NCI-H345 (cell line): ENCODE measurements around the gene OPN1SW.

Experiments used
- DNase-seq: peaks from one replicate; lab custom pipeline; 2025; lab: John Stamatoyannopoulos, UW

The OPN1SW gene

DNA sequence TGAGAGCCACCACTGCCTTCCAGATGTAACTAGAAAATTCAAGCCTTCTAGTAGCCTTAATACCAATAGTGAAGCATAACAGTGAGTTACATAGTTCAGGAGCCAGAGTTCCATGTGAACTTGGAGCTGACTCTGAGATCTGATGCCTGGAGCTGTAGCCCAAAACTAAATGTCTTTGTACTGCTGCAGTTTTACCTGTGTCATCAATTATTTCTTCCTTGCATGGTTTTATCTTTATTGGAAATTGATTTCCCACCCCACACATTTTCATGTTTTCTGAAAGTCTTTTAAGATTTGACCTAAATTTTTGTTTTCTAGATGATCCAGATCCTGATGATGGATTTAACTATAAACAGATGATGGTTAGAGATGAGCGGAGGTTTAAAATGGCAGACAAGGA, 17.0 kb downstream of the OPN1SW start:
- no peak for DNase-seq

DNA sequence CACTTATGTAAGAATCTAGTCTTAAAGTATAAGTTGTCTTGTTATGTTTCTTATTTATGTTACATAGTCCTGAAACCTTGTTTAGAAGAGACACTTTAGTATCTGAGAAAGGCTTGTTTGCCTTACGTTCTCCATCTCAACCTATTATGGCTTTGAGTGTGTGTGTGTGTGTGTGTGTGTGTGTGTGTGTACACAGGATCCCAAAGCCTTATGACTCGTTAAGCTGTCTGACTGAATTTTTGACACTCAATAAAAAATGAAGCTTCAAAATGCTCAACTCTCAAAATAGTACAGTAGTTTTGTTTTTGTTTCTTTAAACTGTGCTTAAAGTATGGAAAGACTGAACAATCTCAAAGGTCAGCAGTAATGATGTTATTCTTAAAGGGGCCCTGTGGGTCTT, 18.4 kb downstream of the OPN1SW start:
- DNase-seq, result no peak

DNA sequence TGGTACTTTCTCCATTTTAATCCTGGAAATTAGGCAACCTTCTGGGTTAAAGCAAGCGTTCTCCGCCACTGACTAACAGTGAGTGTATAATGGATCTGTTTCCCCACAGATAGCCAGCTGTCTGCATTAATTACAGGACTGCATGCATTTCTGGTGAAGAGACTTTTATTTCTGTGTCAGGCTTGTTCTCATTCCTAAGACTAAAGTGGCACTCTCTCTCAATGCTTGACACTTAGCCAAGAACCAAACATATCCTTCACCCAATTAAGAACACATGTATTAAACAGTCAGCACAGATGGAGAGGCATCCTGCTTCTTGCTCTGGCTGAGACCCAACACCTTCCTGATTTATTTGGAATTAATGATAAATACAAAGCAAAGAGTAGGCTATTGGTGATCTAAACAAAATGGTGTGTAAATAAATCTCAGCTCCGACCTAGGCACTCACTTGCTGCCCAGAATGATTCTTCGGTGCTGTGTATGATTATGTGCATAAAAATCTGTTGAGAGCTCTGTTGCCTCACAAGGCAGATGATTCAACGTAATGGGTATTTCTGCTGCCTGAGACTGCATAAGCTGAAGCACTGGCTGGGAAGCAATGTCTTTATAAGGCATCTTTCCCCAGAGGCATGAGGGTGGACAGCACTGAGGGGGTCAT, 19.6 kb downstream of the OPN1SW start:
- DNase-seq, result no peak

DNA sequence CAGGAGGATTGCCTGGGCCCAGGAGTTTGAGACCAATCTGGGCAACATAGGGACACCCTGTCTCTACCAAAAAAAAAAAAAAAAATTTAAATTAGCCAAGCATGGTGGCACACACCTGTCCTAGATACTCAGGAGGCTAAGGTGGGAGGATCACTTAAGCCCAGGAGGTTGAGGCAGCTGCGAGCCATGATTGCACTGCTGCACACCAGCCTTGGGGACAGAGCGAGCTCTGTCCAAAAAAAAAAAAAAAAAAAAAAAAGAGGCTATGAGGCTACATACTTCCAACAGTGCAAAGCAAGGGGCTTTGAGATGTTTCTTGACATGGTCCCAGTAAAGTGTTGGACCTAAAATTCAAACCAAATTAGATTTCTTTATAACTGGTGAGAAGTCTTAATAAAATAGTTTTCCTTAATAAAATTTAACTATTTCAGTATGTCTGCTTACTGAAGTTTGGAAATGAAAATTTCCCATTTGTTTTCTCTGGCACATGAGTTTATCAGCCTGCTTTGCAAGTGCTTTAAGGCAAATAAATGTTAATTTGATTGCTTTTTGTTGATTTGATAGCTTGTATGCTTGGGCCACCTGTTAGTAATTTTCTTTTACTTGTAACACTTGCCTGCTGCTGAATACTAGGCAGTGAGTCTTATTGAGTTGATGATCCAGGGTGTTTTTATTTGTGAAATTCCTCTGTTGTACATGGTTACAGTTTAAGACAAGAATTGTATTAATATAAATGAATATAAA, 20.3 kb downstream of the OPN1SW start:
- DNase-seq, result no peak

DNA sequence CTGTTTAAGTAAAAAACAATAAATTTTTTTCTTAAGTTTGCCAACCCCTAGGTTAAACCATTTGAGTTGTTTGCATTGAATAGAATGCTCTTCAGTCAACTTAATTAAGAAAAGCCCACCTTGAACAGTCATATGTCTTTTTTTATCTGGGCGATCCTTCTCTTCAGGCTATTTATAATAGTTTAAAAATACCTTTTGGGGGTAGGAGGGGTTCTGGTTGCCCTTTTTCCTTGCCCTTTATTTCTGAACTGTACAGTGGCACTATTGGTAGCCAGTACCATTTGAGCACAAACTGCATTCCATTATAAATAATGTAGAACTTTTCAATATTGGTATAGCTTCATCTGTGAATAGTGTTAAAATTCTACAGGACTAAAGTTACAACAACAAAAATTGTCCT, 23.3 kb downstream of the OPN1SW start:
- no peak for DNase-seq

DNA sequence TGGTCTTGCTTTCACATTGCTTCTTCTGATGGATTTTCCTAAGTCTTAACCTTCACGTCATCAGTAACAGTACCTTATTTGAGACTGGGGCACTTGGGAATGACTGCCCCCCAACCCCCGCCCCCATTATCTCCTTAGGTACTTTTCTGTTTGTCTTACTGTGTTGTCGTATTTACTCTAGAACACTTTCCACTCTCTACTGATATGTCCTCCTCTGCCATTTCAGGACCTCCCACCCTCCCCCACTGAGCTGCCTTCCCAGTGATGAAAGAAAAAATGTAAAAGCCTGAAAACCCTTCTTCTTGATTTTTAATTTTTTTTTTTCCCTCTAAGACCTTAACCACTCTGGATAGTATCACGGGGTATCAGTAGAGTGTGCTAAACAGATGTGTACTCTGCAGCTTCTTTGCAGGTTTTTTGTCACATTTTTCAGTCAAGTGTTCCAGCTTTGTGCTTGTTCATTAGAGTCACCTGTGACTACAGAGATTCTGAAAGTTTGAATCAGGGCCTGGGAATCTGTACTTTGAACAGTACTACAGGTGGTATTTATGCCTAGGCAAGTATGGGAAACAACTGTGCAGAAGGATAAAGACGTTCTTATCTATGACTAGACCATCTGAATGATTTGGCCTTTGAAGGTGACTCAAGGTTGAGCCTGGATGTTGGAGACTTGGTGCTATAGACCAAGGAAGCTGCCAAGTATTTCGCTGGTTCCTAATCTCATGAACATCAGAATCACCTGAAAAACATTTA, 28.1 kb downstream of the OPN1SW start:
- no peak for DNase-seq

DNA sequence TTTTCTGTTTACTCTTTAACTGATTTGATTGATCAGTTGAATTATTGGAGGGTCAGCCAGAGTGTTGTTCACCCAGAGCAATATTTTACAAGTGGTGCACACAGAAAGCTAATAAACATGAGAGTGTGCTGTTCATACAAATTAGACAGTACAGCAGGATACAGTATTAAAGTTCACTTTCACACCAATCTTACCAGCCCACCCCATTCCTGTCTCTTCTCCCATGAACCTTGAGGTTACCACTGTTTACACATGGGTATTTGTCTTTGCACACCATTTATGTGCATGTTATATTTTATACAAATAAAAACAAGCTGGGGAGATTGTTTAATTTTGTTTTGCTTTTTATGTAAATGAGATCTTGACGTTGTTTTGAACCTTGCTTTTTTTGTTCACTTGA, 29.9 kb downstream of the OPN1SW start:
- no peak for DNase-seq

DNA sequence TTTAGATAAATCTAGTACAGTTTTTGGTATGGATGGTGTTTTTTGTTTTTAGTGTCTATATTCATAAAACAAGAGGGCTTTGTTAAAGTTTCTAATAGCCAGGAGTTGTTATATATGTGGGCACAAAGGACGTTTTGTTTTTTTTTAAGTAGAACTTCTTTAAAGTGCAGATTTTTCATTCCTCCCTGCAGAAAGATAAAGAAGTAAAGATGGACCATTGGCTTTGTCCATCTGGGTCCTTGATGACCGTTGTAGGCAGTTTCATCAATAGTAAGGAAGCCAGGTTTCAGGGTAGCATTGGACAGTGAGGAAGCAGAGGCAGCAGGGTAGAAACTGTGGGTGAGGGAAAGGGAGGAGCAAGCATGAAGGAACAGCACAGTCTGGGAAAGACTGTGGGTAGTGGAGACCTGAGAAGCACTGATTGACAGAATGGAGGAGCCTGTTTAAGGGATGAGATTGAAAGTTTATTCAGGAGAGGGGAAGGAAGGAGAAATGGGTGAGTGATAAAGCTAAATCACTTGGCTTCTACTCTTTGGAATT, 31.2 kb downstream of the OPN1SW start:
- no peak for DNase-seq

DNA sequence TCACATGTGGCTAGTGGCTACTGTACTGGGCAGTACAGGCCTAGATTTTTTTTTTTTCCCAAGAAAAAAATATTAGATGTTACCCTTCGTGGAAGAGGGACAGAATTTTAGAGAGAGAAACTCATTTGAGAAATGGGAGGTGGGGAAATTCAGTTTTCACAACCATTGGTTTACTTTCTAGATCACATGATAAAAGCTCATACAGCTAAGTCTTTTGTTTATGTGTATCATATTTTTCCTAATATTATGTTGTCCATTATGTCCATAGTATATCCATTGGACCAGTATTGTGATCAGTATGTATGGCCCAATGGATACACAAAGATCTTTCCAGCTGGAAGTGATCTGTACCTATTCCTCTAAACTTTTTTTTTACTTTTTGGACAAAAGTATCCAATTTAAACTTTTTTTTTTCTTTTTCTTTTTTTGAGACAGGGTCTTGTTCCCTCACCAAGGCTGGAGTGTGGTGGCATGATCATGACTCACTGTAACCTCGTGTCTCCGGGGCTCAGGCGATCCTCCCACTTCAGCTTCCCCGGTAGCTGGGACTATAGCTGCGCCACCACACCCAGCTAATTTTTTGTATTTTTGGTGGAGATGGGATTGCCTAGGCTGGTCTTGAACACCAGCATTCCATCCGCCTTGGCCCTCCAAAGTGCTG, 32.4 kb downstream of the OPN1SW start:
- no peak for DNase-seq

DNA sequence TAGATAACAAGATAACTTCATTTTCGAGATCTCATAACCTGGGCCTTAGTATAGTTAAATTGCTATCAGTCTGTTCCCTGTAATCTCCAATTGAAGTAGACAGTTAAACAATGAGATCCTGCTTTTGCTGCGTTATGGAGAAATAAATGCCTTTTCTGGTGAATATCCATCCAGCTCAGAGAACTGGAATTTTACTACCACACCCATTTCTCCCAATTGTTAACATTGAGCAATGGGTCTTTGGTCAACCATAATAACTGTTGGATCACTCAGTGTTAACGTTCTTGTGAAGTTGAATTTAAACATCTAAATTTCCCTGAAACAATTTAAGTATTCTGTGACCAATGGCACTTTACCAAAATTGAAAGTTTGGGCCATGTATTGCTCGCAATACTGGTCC, 33.4 kb downstream of the OPN1SW start:
- DNase-seq, result no peak

DNA sequence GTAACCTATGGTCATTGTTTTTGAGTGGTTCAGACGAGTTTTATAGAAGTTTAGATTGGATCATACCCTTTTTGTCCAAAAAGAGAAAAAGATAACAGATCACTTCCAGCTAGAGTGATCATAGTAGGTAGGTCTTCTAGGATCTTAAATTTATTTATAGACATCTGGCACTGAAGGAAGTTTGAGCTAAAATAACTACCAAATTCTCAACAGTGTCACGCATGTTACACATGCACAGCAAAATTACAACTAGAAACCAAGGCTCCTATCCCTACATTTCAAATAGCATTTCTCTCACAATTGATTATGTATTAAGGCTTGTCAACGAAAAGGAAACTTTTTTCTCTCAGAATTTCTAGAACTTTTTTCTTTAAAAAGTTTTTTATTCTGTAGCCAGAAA, 34.1 kb downstream of the OPN1SW start:
- no peak for DNase-seq

DNA sequence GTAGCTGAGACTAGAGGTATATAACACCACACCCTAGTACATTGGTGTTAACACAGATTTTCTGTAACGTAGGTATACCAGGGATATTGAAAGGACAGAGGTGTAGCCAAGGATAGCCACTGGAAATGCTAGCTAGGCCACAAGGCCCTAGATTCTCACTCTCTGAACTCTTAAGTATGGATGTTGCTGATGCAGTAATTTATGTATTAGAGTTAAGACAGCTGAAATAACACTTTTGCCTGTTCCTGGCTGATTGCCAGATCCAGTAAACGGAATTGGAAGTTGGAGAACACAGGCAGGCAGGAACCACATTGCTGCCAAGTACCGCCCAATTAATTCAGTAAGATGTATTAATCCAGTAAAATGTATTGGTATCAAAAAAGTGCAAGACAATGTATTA, 34.6 kb downstream of the OPN1SW start:
- DNase-seq, result no peak

DNA sequence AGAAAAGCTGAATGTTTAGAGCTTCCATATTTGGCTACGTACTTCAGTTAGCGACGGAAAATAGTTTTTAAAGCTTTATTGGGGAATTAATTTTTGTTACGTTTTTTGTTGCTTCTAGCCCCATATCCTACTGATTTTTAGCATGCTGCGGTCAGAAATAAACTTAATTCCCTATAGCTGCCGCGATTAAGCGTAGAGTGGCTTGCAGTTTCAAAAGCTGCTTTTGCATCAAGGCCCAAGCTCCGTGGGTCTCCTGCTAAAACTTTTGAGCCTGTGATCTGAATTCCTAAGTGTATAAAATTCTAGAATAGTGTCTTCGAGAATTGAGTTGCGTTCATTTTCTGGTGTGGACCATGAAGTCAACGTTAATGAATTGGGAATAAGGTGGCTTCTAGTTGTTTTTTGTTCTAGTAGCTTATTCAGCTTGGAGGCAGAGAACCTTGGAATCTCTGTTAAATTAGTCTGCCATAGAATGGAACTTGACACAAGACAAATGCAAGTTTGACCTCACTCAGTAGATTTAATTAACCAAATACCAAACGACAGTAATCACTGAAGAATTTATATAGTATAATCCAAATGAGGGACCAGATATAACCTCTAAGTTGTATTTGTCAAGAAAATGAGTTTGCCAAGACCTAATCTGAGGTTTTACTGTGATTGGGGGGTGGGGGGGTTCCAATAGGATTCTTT, 35.5 kb downstream of the OPN1SW start:
- DNase-seq, result no peak

DNA sequence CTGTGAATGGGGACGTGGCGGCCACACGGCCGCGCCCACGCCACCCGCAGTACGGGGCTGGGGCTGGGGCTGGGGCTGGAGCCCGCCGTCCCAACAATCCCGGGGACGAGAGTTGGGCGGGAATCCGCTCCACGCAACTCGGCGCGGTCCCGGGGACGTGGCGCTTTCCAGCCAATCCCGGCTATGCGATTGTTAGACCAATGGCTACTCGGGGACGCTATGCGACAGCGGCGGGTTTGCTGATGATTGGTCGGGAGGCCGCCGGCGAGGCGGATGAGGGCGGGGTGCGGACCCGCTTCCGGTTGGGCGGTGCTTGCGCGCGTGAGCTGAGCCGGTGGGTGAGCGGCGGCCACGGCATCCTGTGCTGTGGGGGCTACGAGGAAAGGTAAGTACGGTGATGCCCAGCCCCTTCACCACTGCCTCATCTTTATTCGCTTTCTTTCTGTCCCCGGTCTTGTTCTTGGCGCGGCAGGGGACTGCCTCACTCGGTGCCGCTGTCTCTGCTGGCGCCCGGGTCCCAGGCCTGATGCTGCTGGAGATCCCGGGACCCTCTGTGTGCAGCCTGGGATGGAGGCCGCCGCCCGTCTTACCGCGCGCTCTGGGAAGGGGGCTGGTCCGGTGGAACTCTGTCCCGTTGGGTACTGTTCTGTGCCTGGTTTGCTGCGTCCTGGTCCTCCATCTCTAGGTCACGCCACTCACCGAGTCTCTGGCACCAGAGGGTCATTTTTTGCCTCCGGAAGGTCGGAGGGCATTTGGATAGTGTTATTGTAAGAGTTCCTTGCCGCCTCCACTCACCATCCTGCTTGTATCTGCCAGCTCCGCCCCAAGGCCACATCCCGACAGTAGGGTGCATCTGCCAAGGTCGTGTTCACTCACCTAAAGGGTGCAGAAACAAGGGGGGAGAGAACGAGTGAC, 36.3 kb downstream of the OPN1SW start, which contains the start of gene CALU:
Gene CALU, plus strand, starts transcription at position 312 of the 915 bp plus-strand sequence. CDS start 9,225 bp downstream, outside the sequence.
- DNase-seq, result peak; percentile 97

DNA sequence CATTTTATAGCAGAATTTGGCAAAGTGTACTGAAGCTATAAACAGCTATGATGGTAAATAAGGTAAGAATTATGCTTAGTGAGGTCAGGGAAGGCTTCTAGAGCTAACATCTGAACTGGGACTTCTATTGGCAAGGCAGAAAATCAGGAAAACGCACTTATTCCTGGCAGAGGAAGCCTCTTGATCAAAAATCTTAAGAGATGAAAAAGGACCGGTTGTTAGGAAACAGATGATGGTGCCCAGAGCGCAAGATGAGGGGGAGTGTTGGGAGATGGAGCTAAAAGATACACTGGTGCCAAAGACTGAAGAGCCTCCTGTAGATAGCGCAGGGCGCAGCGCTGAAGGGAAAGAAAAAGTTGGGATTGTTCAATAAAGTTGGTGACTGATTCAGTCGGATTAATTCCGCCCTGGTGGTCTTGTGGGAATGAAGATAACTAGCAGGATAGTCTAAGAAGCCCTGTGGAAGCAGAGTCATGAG, 37.0 kb downstream of the OPN1SW start:
- no peak for DNase-seq

DNA sequence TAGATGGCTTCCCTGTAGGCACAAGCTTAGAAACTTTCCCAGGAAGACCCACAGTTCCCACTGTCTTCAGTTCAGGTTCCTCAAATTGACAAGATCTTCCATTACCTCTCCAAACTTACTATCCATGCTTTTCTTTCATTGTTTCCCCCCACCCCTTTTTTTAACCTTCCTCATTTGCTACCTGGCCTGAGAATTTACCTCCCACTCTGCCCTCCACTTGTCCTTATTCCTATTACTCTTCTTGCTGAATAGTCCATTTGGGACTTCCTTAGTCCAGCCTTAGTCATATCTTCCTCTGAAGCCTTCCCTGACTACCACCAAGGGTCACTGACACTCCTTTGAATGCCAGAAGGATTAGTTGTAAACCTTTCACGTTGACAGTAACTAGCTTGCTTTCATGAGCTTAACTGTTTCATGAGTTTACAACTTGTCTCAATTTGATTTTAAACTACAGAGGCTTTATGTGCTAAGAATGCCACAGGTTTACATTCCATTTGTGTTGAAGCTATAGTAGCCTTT, 37.7 kb downstream of the OPN1SW start:
- DNase-seq, result no peak

DNA sequence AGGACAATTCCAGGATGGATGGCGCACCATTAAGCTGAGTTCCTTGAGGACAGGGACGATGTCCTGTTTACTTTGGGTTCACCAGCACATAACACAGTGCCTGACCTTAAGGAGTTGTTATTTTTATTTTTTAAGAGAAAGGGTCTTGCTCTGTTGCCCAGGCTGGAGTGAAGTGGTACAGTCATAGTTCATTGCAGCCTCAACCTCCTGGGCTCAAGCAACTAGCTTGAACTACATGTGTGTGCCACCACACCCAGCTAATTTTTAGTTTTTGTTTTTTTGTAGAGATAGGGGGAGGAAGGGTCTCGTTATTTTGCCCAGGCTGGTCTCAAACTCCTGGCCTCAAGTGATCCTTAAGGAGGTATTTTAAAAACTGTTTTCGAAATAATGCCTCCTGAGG, 38.2 kb downstream of the OPN1SW start:
- no peak for DNase-seq

DNA sequence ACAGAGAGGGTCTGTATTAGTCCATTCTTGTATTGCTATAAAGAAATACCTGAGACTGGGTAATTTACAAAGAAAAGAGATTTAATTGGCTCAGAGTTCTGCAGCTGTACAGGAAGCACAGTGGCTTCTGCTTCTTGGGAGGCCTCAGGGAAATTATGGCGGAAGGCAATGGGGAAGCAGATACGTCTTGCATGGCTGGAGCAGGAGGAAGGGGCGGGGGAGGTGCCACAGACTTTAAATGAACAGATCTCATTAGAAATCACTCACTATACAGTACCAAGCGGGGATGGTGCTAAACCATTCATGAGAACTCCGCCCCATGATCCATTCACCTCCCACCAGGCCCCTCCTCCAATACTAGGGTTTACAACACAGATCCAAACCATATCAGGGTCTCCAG, 40.2 kb downstream of the OPN1SW start:
- DNase-seq, result no peak

DNA sequence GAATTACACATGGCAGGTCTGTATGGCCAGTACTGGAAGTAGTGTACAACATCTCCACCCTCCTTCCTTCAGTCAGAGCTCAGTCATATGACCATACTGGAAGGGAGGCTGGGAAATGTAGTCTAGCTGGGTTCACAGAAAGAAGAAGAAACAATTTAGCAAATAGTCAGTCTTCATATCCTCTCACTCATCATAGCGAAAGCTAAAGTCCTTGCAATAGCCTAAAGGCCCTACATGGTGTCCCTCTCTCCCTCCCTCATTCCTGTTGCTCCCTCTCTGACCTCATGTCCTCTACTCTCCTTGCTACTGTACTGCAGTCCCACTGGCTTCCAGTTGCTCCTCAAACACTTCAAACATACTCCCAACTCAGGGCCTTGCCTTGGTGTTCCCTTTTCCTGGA, 40.7 kb downstream of the OPN1SW start:
- DNase-seq, result no peak

DNA sequence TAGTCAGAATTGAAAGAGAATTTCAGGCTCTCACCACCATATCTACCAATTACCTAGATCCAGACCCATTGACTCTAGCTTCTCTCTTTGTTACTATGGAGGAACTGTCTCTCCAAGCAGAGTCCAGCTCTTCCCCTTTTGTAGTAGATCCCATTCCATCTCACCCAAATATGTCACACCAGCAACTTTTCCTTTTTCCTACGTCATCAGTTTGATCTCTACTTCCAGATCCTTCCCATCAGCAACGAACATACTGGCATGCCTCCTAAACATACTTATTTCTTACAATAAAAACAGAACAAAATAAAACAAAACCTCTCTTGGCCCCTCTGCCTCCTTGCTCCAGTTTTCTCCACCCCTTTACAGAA, 42.3 kb downstream of the OPN1SW start:
- DNase-seq, result no peak
